CD4-positive, alpha-beta memory T cell (primary cell): Measurements from ENCODE around the gene FSCN2. TPM values are rescaled to one million over a fixed set of nuclear protein-coding genes. Genes with fewer than 3 reads are reported as not detected.
A peak's percentile ranks its signal among the peaks of the same experiment; 100 is the strongest.

Experiments
- CTCF ChIA-PET: fragments of 350-600 bp; sonication (Branson Sonifier 250); formaldehyde crosslinking; loops from one replicate; lab custom pipeline; 2021; ENCODE audit warnings: inconsistent platforms; ENCODE audit not compliant: partially characterized antibody; lab: Charles Lee
- POLR2A ChIA-PET: fragments of 350-600 bp; sonication (Branson Sonifier 250); formaldehyde crosslinking; loops from one replicate; lab custom pipeline; 2021; ENCODE audit not compliant: partially characterized antibody; lab: Charles Lee
- DNase-seq, 5 donors: peaks; one replicate each; pipeline versions ENCODE4 v3.0.0 to v3.0.0-alpha.2; 2020 to 2022; ENCODE audit warnings: mixed read lengths in 1 of 5
- H3K27ac ChIP-seq: one replicate; pipeline ENCODE4 v1.7.0; 2013; ENCODE audit warnings: low read depth, low read length
- H3K27me3 ChIP-seq: 2 replicates; pipeline ENCODE4 v1.7.0; 2013; ENCODE audit warnings: mild to moderate bottlenecking, low read length, moderate library complexity; ENCODE audit not compliant: insufficient read depth
- H3K36me3 ChIP-seq: 2 replicates; pipeline ENCODE4 v1.7.0; 2013; ENCODE audit warnings: mild to moderate bottlenecking, low read length, moderate library complexity; ENCODE audit not compliant: insufficient read depth
- H3K4me1 ChIP-seq: 2 replicates; pipeline ENCODE4 v1.7.0; 2013; ENCODE audit warnings: mild to moderate bottlenecking, low read length, moderate library complexity; ENCODE audit not compliant: insufficient read depth
- H3K4me3 ChIP-seq, 2 donors: one replicate each; pipeline ENCODE4 v1.7.0; 2013; ENCODE audit warnings: low read length in 2 of 2, mild to moderate bottlenecking in 1 of 2
- H3K9me3 ChIP-seq, 2 donors: one replicate each; pipeline ENCODE4 v1.7.0; 2013; ENCODE audit warnings: low read length in 2 of 2, control low read depth in 1 of 2; ENCODE audit not compliant: control insufficient read depth in 1 of 2
- H3K27ac Mint-ChIP-seq, 7 donors: one replicate each; pipeline ENCODE4 v1.8.0; 2020 to 2021; ENCODE audit warnings: mixed read lengths in 7 of 7, mild to moderate bottlenecking in 6 of 7, inconsistent platforms in 3 of 7, moderate library complexity in 3 of 7
- H3K27me3 Mint-ChIP-seq, 2 donors: one replicate each; pipeline ENCODE4 v1.8.0; 2020 to 2021; ENCODE audit warnings: mixed read lengths in 2 of 2
- H3K36me3 Mint-ChIP-seq, 2 donors: one replicate each; pipeline ENCODE4 v1.8.0; 2020 to 2021; ENCODE audit warnings: mixed read lengths in 2 of 2, inconsistent platforms in 1 of 2, mild to moderate bottlenecking in 1 of 2
- H3K4me1 Mint-ChIP-seq, 4 donors: one replicate each; pipeline ENCODE4 v1.8.0; 2020 to 2021; ENCODE audit warnings: mixed read lengths in 4 of 4, mild to moderate bottlenecking in 1 of 4
- H3K4me3 Mint-ChIP-seq, 8 donors: one replicate each; pipeline ENCODE4 v1.8.0; 2020 to 2021; ENCODE audit warnings: mixed read lengths in 8 of 8, mild to moderate bottlenecking in 7 of 8, moderate library complexity in 6 of 8, inconsistent platforms in 3 of 8
- H3K9me3 Mint-ChIP-seq, 8 donors: one replicate each; pipeline ENCODE4 v1.8.0; 2020 to 2021; ENCODE audit warnings: mixed read lengths in 8 of 8, mild to moderate bottlenecking in 5 of 8, inconsistent platforms in 3 of 8, moderate library complexity in 1 of 8
- intact Hi-C: fragments of 100-400 bp; cut with micrococcal nuclease; formaldehyde crosslinking; loops from one replicate; pipeline ENCODE4 v1.15.1; 2023
- polyA plus RNA-seq, 2 donors: library from polyadenylated mRNA; unstranded; fragments of 300-500 nt; fragmentation: Illumina TruSeq; gene quantifications; one replicate each; pipeline ENCODE4 v1.2.3, GENCODE V29; 2021
- total RNA-seq, 2 experiments: library from RNA; stranded (reverse); gene quantifications; one replicate each; pipeline ENCODE4 v1.2.3, GENCODE V29; 2021

FSCN2 gene
- total and polyA plus RNA-seq, 4 experiments from 2014 or later: 0.20 to 1.0 (median 0.75) TPM; not detected in 1

GRCh38 chr17:81541123-81541522 lies 12.9 kb downstream of the FSCN2 start:
- no peak overlapping the region for H3K4me3 ChIP-seq
- POLR2A ChIA-PET: no interaction called here
- no peak for DNase-seq
- peaks cover 6% of the 10 kb centered on the region in 2 donors for H3K27me3 Mint-ChIP-seq
- peaks cover 6% of the 10 kb centered on the region for H3K4me1 ChIP-seq
- CTCF ChIA-PET: no interaction called here
- H3K27ac ChIP-seq: no peak overlapping the region
- no peaks in the 10 kb centered on the region for H3K9me3 Mint-ChIP-seq
- no peak overlapping the region for H3K4me3 Mint-ChIP-seq
- no peaks in the 10 kb centered on the region for H3K27me3 ChIP-seq
- H3K36me3 ChIP-seq: peaks cover 13% of the 10 kb centered on the region
- H3K9me3 ChIP-seq: no peaks in the 10 kb centered on the region
- H3K4me1 Mint-ChIP-seq: no peaks in the 10 kb centered on the region
- H3K27ac Mint-ChIP-seq: no peak overlapping the region
- intact Hi-C loops: no loop called here
- peaks cover 11 to 19% of the 10 kb centered on the region in 2 donors for H3K36me3 Mint-ChIP-seq

GRCh38 chr17:81542431-81543338 lies 14.5 kb downstream of the FSCN2 start:
- peaks cover 24% of the 10 kb centered on the region for H3K36me3 ChIP-seq
- no peak overlapping the region for H3K27ac ChIP-seq
- H3K9me3 ChIP-seq: no peaks in the 10 kb centered on the region
- H3K4me3 ChIP-seq: no peak overlapping the region
- intact Hi-C loops: no loop called here
- DNase-seq: no peak
- no peaks in the 10 kb centered on the region for H3K27me3 ChIP-seq
- no peak overlapping the region for H3K4me3 Mint-ChIP-seq
- H3K4me1 ChIP-seq: no peaks in the 10 kb centered on the region
- peaks cover 16 to 22% of the 10 kb centered on the region in 2 donors for H3K36me3 Mint-ChIP-seq
- H3K27ac Mint-ChIP-seq: peak overlapping the region in 1 of 7 donors; percentile 46
- peaks cover 4 to 6% of the 10 kb centered on the region in 2 donors for H3K27me3 Mint-ChIP-seq
- ChIA-PET POLR2A (interaction anchor here (0.6 to 1.5 kb wide), 5 partner anchors 8 to 281 kb away, joined by 3 to 8 read pairs (median 3); partner anchors contain the start of gene FAAP100), CTCF (no interaction called here)
- H3K9me3 Mint-ChIP-seq: no peaks in the 10 kb centered on the region
- no peaks in the 10 kb centered on the region for H3K4me1 Mint-ChIP-seq

GRCh38 chr17:81543339-81543675 lies 15.1 kb downstream of the FSCN2 start:
- Histone ChIP-seq H3K27me3 (no peaks in the 10 kb centered on the region), H3K9me3 (no peaks in the 10 kb centered on the region), H3K36me3 (peaks cover 25% of the 10 kb centered on the region), H3K27ac (no peak overlapping the region), H3K4me3 (no peak overlapping the region), H3K4me1 (no peaks in the 10 kb centered on the region)
- Mint-ChIP-seq H3K27ac (no peak overlapping the region), H3K36me3 (peaks cover 12 to 22% of the 10 kb centered on the region in 2 donors), H3K4me1 (no peaks in the 10 kb centered on the region), H3K27me3 (peaks cover 0 to 2% of the 10 kb centered on the region in 2 donors), H3K9me3 (no peaks in the 10 kb centered on the region), H3K4me3 (no peak overlapping the region)
- POLR2A ChIA-PET: interaction anchor here (1.5 kb wide), 3 partner anchors 9 to 25 kb away, joined by 3 to 8 read pairs (median 4); partner anchors contain the start of gene FAAP100
- intact Hi-C loops: no loop called here
- no peak for DNase-seq
- CTCF ChIA-PET: no interaction called here

GRCh38 chr17:81543756-81544155 lies 15.6 kb downstream of the FSCN2 start:
- no peaks in the 10 kb centered on the region for H3K4me1 Mint-ChIP-seq
- no peak overlapping the region for H3K4me3 Mint-ChIP-seq
- Histone ChIP-seq H3K4me1 (no peaks in the 10 kb centered on the region), H3K4me3 (no peak overlapping the region), H3K9me3 (no peaks in the 10 kb centered on the region), H3K36me3 (peaks cover 25% of the 10 kb centered on the region), H3K27me3 (no peaks in the 10 kb centered on the region), H3K27ac (no peak overlapping the region)
- H3K36me3 Mint-ChIP-seq: peaks cover 12 to 22% of the 10 kb centered on the region in 2 donors
- H3K9me3 Mint-ChIP-seq: no peaks in the 10 kb centered on the region
- H3K27me3 Mint-ChIP-seq: no peaks in the 10 kb centered on the region
- intact Hi-C loops: no loop called here
- CTCF ChIA-PET: no interaction called here
- POLR2A ChIA-PET: interaction anchor here (1.5 kb wide), 3 partner anchors 8 to 25 kb away, joined by 3 to 8 read pairs (median 4); partner anchors contain the start of gene FAAP100
- no peak overlapping the region for H3K27ac Mint-ChIP-seq
- DNase-seq: no peak

- no peaks in the 10 kb centered on the region for H3K9me3 ChIP-seq
- no peak for DNase-seq
- Mint-ChIP-seq H3K27ac (no peak overlapping the region), H3K9me3 (no peaks in the 10 kb centered on the region), H3K4me1 (peaks cover 0 to 4% (median 2%) of the 10 kb centered on the region in 4 donors), H3K27me3 (no peaks in the 10 kb centered on the region), H3K36me3 (peaks cover 14 to 26% of the 10 kb centered on the region in 2 donors), H3K4me3 (no peak overlapping the region)
- H3K4me3 ChIP-seq: no peak overlapping the region
- ChIA-PET POLR2A (interaction anchor here (1.5 kb wide), 3 partner anchors 8 to 26 kb away, joined by 3 to 8 read pairs (median 4); partner anchors contain the start of gene FAAP100), CTCF (no interaction called here)
- peaks cover 30% of the 10 kb centered on the region for H3K36me3 ChIP-seq
- intact Hi-C loops: no loop called here
- no peak overlapping the region for H3K27ac ChIP-seq
- H3K4me1 ChIP-seq: no peaks in the 10 kb centered on the region
- no peaks in the 10 kb centered on the region for H3K27me3 ChIP-seq
Measured at GRCh38 chr17:81544281-81544974, 16.3 kb downstream of the FSCN2 start.

- H3K4me3 ChIP-seq: no peak overlapping the region
- peaks cover 2 to 14% (median 8%) of the 10 kb centered on the region in 4 donors for H3K4me1 Mint-ChIP-seq
- H3K9me3 ChIP-seq: no peaks in the 10 kb centered on the region
- peaks cover 38% of the 10 kb centered on the region for H3K36me3 ChIP-seq
- intact Hi-C loops: no loop called here
- peaks cover 13 to 32% of the 10 kb centered on the region in 2 donors for H3K36me3 Mint-ChIP-seq
- H3K4me3 Mint-ChIP-seq: no peak overlapping the region
- POLR2A ChIA-PET: interaction anchor here (1.4 kb wide), 1 partner anchor 33 kb away, joined by 4 read pairs; the partner anchor contains the start of gene ACTG1
- no peaks in the 10 kb centered on the region for H3K27me3 ChIP-seq
- no peak overlapping the region for H3K27ac ChIP-seq
- H3K27ac Mint-ChIP-seq: no peak overlapping the region
- CTCF ChIA-PET: no interaction called here
- DNase-seq: no peak
- no peaks in the 10 kb centered on the region for H3K4me1 ChIP-seq
- H3K27me3 Mint-ChIP-seq: no peaks in the 10 kb centered on the region
- H3K9me3 Mint-ChIP-seq: no peaks in the 10 kb centered on the region
Measured at GRCh38 chr17:81545160-81545949, 17.2 kb downstream of the FSCN2 start.
